Measurements from ENCODE around the gene PCNX2.

Gene PCNX2

DNA sequence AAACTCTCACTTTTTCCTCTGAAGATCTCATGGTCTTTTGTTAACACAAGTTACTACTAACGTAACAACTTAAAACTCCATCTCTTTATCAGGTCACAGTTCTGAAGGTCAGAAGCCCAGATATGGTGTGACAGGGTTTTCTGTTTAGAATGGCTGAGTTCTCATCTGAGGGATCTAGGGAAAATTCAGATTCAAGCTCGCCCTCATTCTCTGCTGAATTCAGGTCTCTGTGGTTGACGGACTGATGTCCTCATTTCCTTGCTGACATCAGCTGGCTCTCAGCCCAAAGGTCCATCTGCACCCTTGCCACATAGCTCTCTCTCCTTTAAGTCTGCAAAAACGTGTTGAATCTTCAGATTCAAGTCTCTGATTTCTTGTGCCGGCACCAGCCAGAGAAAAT, 351.2 kb downstream of the PCNX2 start:
- H3K4me1 Mint-ChIP-seq (ENCODE audit: low read depth) = peaks cover 25% of the 10 kb centered on the region
- no peak for DNase-seq
- H3K27ac Mint-ChIP-seq = peak overlapping the region; percentile 85
- no peaks in the 10 kb centered on the region for H3K36me3 Mint-ChIP-seq (ENCODE audit: low read depth)
- no peak overlapping the region for H3K4me3 Mint-ChIP-seq
- H3K27me3 Mint-ChIP-seq = peaks cover 3% of the 10 kb centered on the region
- peaks cover 2% of the 10 kb centered on the region for H3K9me3 Mint-ChIP-seq

GRCh38 chr1:232943679-232944252, 351.8 kb downstream of the PCNX2 start:
- H3K27ac Mint-ChIP-seq = peak overlapping the region; percentile 85
- peak; percentile 45 for DNase-seq
- H3K27me3 Mint-ChIP-seq = peaks cover 6% of the 10 kb centered on the region
- H3K36me3 Mint-ChIP-seq (ENCODE audit: low read depth) = no peaks in the 10 kb centered on the region
- peak overlapping the region; percentile 12 for H3K4me3 Mint-ChIP-seq
- peaks cover 22% of the 10 kb centered on the region for H3K4me1 Mint-ChIP-seq (ENCODE audit: low read depth)
- H3K9me3 Mint-ChIP-seq = peaks cover 2% of the 10 kb centered on the region

DNA sequence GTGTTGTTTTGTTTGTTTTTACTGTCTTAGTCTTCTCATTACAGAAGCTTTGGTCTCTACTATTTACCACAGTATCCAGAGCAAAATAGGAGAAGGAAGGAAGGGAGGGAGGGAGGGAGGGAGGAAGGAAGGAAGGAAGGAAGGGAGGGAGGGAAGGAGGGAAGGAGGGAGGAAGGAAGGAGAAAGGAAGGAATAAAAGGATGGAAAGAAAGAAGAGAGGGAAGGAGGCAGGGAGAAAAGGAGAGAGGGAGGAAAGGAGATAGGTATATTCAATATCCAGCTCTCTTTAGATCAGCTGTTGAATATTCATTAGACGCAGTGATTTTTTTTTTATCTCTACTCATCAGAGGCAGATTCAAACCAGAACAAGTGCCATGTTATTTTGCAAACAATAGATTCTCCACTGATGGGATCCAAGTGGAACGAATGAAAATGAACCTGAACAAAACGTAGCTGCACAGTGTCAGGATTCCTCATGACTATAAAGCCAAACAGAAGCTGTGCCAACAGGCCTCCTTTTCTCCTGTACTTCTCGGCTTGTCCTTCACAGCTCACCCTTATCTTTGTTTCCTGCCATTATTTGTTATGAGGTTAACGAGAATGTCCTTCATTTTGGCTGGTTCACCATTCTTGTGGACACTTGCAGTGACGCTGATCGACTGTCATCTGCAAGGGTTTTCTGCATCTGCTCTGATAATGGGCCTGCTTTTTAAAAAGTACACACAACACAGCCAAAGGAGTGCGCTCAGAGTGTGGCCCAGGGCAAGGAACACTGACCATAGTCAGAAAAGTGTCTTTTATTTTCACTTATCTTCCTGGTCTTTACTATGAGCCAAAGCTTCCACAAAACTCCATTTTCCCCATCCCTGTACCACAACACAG, 352.9 kb downstream of the PCNX2 start:
- no peak for DNase-seq
- Mint-ChIP-seq H3K9me3 (peaks cover 2% of the 10 kb centered on the region), H3K4me3 (no peak overlapping the region), H3K27me3 (peaks cover 8% of the 10 kb centered on the region), H3K27ac (no peak overlapping the region), H3K4me1 (ENCODE audit: low read depth) (peaks cover 22% of the 10 kb centered on the region), H3K36me3 (ENCODE audit: low read depth) (no peaks in the 10 kb centered on the region)

- Mint-ChIP-seq H3K27ac (no peak overlapping the region), H3K9me3 (peaks cover 2% of the 10 kb centered on the region), H3K4me3 (no peak overlapping the region), H3K36me3 (ENCODE audit: low read depth) (no peaks in the 10 kb centered on the region), H3K27me3 (peaks cover 8% of the 10 kb centered on the region), H3K4me1 (ENCODE audit: low read depth) (peaks cover 22% of the 10 kb centered on the region)
- no peak for DNase-seq
Observed at GRCh38 chr1:232940262-232940661, 355.3 kb downstream of the PCNX2 start.

DNA sequence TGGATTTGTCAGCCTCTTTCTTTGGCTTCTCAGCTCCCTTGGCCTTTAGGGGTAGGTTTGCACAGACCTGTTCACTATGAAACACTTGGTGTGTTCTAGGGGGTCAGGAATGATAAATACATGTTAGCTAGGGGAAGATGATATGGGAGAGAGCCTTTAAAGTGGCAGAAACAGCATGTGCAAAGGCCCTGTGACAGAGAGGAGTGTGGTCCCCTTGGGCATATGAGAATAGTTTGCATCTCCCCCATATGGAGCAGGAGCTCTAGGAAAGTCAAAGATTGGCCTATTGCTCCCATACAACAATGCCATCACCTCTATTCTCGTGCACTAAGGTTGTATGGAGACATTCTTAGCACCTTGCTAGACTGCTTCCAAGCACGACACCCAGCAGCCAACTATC, 355.8 kb downstream of the PCNX2 start:
- Mint-ChIP-seq H3K27me3 (peaks cover 8% of the 10 kb centered on the region), H3K36me3 (ENCODE audit: low read depth) (no peaks in the 10 kb centered on the region), H3K4me3 (no peak overlapping the region), H3K9me3 (peaks cover 2% of the 10 kb centered on the region), H3K27ac (no peak overlapping the region), H3K4me1 (ENCODE audit: low read depth) (peaks cover 19% of the 10 kb centered on the region)
- DNase-seq = no peak

DNA sequence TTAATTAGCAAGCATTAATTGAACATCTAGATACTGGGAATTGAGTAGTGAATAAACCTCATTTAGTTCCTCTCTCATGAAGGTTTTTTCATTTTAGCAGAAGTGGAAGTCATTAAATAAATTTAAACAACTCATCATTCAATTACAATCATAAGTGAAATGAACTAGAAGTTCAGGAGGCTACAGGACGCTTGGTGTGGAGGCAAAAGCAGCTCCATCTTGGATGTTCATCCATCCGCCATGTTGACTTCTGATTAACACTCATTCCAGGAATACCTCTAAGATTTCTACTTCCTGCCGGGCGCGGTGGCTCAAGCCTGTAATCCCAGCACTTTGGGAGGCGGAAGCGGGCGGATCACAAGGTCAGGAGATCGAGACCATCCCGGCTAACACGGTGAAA, 356.6 kb downstream of the PCNX2 start:
- H3K36me3 Mint-ChIP-seq (ENCODE audit: low read depth) = no peaks in the 10 kb centered on the region
- H3K9me3 Mint-ChIP-seq = no peaks in the 10 kb centered on the region
- no peak for DNase-seq
- no peak overlapping the region for H3K4me3 Mint-ChIP-seq
- no peak overlapping the region for H3K27ac Mint-ChIP-seq
- H3K27me3 Mint-ChIP-seq = peaks cover 8% of the 10 kb centered on the region
- H3K4me1 Mint-ChIP-seq (ENCODE audit: low read depth) = peaks cover 12% of the 10 kb centered on the region

DNA sequence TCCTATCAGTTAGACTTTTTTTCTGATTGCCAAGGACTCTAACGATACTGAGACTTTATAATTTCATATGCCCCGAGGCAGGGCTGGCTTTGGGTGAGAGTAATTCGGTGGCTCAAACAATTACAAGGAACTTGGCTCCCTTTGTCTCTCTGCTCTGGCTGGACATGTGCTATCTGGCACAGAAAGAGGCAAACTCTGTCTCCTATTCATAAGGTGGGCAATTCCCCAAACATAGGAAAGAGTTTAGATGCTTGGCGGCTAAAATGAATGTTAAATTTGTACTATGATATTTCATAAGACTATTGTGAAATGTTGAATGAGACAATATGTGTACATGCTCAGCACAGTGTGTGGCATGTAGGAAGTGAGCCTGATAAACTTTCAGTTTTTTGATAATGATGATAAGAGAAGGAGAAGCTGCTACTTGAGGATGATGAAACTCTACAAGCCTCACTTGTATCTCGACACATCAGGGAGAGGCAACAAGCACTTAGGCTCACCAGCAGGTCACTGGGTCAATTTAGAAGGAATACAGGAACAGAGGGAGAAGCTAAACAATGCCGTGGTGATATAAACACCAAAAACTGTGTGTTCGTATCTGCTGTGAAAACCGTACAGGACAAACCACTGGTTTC, 357.7 kb downstream of the PCNX2 start:
- Mint-ChIP-seq H3K36me3 (ENCODE audit: low read depth) (no peaks in the 10 kb centered on the region), H3K27me3 (peaks cover 8% of the 10 kb centered on the region), H3K9me3 (no peaks in the 10 kb centered on the region), H3K4me3 (no peak overlapping the region), H3K27ac (no peak overlapping the region), H3K4me1 (ENCODE audit: low read depth) (peaks cover under 1% of the 10 kb centered on the region)
- no peak for DNase-seq

DNA sequence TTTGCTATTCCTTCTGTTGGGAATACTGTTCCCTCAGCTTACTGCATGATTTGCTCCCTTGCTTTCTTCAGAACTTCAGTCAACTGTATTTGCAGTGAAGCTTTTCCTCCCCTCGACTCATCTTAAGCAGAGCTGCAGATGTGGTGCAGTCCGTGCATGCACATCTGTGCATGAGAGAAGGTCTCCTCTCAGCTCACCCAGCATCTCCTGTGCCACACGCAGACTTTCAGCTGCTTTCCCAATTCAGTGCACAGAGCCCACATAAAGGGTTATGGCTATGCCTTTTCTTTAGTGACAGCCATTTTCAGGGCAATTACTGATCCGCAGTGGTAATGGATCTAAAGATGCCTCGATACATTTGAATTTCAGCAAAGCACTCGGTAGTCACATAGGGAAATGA, 358.6 kb downstream of the PCNX2 start:
- Mint-ChIP-seq H3K27me3 (peaks cover 8% of the 10 kb centered on the region), H3K27ac (no peak overlapping the region), H3K36me3 (ENCODE audit: low read depth) (no peaks in the 10 kb centered on the region), H3K4me3 (no peak overlapping the region), H3K4me1 (ENCODE audit: low read depth) (no peaks in the 10 kb centered on the region), H3K9me3 (no peaks in the 10 kb centered on the region)
- no peak for DNase-seq

Data from activated T-cell treated with anti-CD3 and anti-CD28 coated beads, Interleukin-2, amount 50 U/mL, for 24 hours (primary cell).